Esophagus (tissue), 2 donors: ENCODE measurements around the gene CDK5R1. TPM values are rescaled to one million over a fixed set of nuclear protein-coding genes. Genes with fewer than 3 reads are reported as not detected.
"Not testable (repeated sequence)": the region's sequence is repeated elsewhere in the genome, so short reads cannot be mapped to it uniquely, and the experiment has no call there.

Experiments used
- H3K27ac ChIP-seq, 2 donors: one replicate each; pipeline ENCODE4 v1.5.1; 2013; ENCODE audit warnings: low read depth in 2 of 2, mild to moderate bottlenecking in 2 of 2, inconsistent platforms in 1 of 2, low read length in 1 of 2, moderate library complexity in 1 of 2
- H3K27me3 ChIP-seq, 2 donors: one replicate each; pipeline ENCODE4 v1.6.1; 2013; ENCODE audit warnings: low read length in 2 of 2, control low read depth in 1 of 2, mild to moderate bottlenecking in 1 of 2; ENCODE audit not compliant: insufficient read depth in 2 of 2, control insufficient read depth in 1 of 2
- H3K36me3 ChIP-seq, 2 donors: one replicate each; pipeline ENCODE4 v1.6.1; 2013; ENCODE audit warnings: low read length in 1 of 2; ENCODE audit not compliant: control insufficient read depth in 2 of 2, insufficient read depth in 2 of 2
- H3K4me1 ChIP-seq, 2 donors: one replicate each; pipeline ENCODE4 v1.6.1; 2013; ENCODE audit warnings: low read length in 1 of 2; ENCODE audit not compliant: control insufficient read depth in 2 of 2, insufficient read depth in 2 of 2
- H3K4me3 ChIP-seq, 2 donors: one replicate each; pipeline ENCODE4 v1.5.1; 2013; ENCODE audit warnings: low read length in 2 of 2, mild to moderate bottlenecking in 2 of 2, low read depth in 1 of 2, moderate library complexity in 1 of 2
- H3K9me3 ChIP-seq, 2 donors: one replicate each; pipeline ENCODE4 v1.6.1; 2013; ENCODE audit warnings: mild to moderate bottlenecking in 2 of 2, low read depth in 1 of 2, low read length in 1 of 2, moderate library complexity in 1 of 2; ENCODE audit not compliant: control insufficient read depth in 2 of 2, insufficient read depth in 1 of 2
- WGBS, 2 donors: extraction: QIAGEN DNeasy Blood & Tissue Kit; methylation state at CpG; one replicate each; pipeline ENCODE4 v1.1.7; 2013; 5-methylcytosine and 5-hydroxymethylcytosine counted together
- polyA plus RNA-seq, 2 donors: library from polyadenylated mRNA; stranded (reverse); fragments of 200-250 nt; gene quantifications; one replicate each; pipeline ENCODE4 v1.2.3, GENCODE V29; 2013
- donor health status: healthy with polysubstance abuse.
- donor health status: Bipolar disorder and iron deficiency.

The CDK5R1 gene
- polyA plus RNA-seq, 2 donors = 5.5 to 5.6 TPM

DNA sequence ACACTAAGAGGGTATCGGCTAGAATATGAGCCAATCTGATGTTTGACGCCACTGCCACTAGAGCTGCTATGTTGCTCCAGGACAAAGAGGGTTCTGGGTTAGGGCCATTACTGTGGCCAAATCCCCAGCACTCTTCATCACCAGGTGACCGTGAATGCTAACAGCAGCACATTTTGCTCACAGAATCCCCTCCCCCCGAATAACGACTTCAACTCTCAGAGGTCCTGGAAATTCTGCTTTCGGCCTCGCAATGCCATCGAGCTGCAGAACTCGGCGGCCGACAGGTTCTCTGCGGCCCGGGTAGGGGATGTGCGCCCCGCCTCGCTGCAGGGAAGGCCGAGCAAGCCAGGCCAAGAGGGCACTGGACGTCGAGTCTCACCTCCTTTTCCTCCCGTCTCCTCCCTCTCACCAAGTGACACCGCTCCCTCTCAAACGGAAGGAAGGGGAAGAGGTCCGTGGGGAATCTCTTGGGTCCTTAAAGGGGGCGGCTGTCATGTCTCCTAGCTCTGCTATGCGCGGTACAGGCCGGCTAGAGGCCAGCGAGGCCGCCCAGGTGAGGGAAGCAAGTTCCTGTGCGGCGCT is 31.9 kb downstream of the CDK5R1 start:
- 41 to 52% methylated on average over 30 to 31 of the region's 31 CpGs for WGBS, 2 donors

DNA sequence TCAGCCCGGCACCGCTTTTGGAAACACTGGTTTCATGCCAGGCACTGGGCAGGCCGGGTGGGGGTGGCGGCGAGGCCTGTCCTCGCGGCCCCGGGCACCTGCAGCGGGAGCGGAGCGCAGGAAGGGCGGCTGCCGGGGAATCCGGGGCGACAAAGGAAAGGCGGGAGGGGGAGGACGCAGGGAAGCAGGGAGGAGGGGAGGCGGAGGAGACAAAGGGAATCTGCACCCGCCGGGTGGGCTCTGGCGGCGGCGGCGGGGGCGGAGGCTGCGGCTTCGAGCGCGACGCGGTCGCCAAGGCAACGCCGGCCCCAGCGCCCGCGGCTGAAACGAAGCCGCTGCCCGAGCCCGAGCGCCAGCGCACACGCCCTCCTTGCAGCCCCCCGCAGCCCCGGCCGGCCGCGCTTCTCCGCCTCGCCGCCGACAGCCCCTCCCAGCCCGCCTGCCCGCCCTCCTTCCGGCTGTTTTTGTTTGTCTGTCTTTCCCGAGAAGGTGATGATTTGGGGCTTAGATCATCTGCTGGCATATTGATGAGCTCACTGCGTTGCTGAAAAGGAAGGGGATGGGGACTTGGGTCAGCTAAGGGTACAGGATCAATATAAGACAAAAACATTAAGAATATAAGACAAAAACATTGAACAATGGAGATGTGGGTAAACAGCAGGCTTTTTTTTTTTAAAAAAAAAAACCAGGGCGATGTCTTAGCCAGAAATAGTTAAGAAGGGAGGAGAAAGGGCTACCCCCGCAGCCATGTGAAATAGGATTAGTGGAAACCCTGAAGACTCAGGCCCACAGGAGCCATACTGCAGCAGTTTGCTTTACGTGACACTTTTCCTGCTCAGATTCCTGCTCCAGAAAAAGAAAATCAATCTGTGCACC is 32.7 kb downstream of the CDK5R1 start:
- no peaks in the 10 kb centered on the region for H3K27me3 ChIP-seq
- WGBS, 2 donors = 1 to 2% methylated on average over 36 to 61 of the region's 61 CpGs
- peak overlapping the region; percentile 37 to 74 for H3K27ac ChIP-seq

More for the DNA sequence above, 31.9 kb downstream of the CDK5R1 start:
- H3K36me3 ChIP-seq = no peaks in the 10 kb centered on the region
- peaks cover 2 to 8% of the 10 kb centered on the region in 2 donors for H3K4me1 ChIP-seq
- H3K9me3 ChIP-seq = no peaks in the 10 kb centered on the region
- peak overlapping the region in 1 of 2 donors; percentile 74 for H3K27ac ChIP-seq
- H3K27me3 ChIP-seq = no peaks in the 10 kb centered on the region
- H3K4me3 ChIP-seq = peak overlapping the region; percentile 50 to 71

DNA sequence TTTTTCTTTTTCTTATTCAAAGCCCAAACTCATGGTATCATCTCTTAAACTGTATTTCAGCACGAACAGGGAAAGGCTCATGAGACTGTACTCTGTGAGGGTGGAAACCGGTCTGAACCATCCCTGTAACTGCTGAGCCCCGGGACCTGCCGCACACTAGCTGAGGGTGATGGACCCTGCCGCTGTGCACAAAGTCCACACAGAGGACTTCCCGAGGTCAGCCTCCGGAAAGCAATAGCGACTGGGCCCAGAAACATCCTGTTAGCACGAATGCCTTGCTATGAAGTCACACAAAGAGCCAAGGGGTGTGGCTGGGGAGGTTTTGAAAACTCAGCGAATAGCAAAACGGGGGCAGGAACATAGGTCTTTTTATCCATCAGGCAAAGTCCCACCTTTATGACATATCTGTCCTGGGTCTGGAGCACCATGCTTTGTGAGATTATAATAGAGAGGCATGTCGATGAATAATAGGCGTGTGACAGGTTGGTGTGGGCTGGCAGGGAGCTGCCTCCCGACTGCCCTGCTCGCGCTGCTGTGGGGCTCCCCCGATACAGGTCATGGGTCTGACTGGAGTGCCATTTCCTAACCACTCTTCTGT is 33.4 kb downstream of the CDK5R1 start:
- no peaks in the 10 kb centered on the region for H3K36me3 ChIP-seq
- WGBS, 2 donors = 41 to 51% methylated on average over 17 of the region's 17 CpGs
- H3K27me3 ChIP-seq = no peaks in the 10 kb centered on the region
- peaks cover 2 to 8% of the 10 kb centered on the region in 2 donors for H3K4me1 ChIP-seq
- H3K9me3 ChIP-seq = no peaks in the 10 kb centered on the region
- H3K27ac ChIP-seq = peak overlapping the region in 1 of 2 donors; percentile 74
- H3K4me3 ChIP-seq = no peak overlapping the region

More for the DNA sequence above, 32.7 kb downstream of the CDK5R1 start:
- peaks cover 2 to 8% of the 10 kb centered on the region in 2 donors for H3K4me1 ChIP-seq
- no peaks in the 10 kb centered on the region for H3K36me3 ChIP-seq
- H3K9me3 ChIP-seq = no peaks in the 10 kb centered on the region
- peak overlapping the region; percentile 50 to 71 for H3K4me3 ChIP-seq

DNA sequence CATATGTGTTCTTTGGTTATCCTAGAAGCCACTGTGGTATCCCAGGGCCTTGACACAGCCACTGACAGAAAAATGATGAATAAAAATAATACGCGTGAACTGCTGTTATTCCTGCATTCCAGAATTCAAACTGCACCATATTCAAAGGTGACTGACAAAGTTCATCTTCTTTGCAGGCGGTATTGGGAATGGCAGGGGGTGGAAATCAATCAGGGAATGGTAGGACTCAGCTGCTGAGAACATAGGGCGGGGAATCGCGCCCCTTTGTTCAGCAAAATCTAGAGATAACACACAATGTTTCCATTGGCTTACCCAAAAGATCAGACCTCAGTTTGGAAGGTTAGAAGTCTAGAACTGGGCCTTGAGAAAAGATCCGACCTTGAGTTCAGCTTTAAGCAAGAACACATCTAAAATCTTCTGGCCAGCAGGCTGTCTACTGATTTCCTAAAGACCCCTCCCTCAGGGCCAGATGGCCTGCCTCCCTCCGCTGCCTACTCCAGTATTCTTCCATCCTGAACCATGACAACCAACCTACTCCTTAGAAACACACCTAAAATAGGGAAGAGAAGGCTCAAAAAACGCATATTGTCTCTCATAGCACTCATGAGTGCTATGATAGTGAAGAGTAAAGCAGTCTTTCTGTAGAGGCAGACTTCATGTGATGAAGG is 34.1 kb downstream of the CDK5R1 start:
- Histone ChIP-seq H3K36me3 (no peaks in the 10 kb centered on the region), H3K4me1 (peaks cover 2 to 8% of the 10 kb centered on the region in 2 donors), H3K27ac (peak overlapping the region in 1 of 2 donors; percentile 10), H3K27me3 (no peaks in the 10 kb centered on the region), H3K9me3 (no peaks in the 10 kb centered on the region), H3K4me3 (no peak overlapping the region)
- 97% methylated on average over 9 of the region's 9 CpGs for WGBS, 2 donors

DNA sequence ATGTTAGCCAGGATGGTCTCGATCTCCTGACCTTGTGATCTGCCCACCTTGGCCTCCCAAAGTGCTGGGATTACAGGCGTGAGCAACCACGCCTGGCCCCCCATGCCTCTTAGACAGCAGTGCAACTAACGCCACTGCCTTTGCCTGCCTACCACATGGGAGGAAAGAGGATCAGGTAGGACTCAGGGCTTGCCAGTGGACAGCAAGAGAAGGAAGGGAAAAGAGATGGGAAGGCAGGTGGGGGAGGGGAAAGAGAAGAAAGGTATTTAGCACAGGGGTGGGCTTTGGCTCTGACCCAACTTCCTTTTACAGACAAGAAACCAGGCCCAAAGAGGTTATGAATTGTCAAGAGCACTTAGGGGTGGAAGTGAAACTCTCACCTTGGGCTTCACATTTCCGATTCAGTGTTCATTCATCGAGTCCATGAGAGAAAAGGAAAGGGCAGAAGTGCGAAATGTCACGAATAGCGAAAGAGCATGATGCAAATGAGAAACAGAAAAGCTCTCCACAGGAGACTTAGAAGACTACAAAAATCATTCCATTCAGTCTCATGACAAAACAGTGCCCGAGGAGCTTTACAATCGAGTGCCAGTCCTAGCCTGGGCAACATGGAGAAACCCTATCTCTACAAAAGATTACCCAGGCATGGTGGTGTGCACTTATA is 36.4 kb downstream of the CDK5R1 start:
- 84 to 89% methylated on average over 11 of the region's 11 CpGs for WGBS, 2 donors
- H3K36me3 ChIP-seq = peaks cover 0 to under 1% of the 10 kb centered on the region in 2 donors
- H3K4me1 ChIP-seq = peaks cover 2 to 8% of the 10 kb centered on the region in 2 donors
- H3K27me3 ChIP-seq = no peaks in the 10 kb centered on the region
- H3K27ac ChIP-seq = no peak overlapping the region
- H3K4me3 ChIP-seq = no peak overlapping the region
- H3K9me3 ChIP-seq = no peaks in the 10 kb centered on the region

DNA sequence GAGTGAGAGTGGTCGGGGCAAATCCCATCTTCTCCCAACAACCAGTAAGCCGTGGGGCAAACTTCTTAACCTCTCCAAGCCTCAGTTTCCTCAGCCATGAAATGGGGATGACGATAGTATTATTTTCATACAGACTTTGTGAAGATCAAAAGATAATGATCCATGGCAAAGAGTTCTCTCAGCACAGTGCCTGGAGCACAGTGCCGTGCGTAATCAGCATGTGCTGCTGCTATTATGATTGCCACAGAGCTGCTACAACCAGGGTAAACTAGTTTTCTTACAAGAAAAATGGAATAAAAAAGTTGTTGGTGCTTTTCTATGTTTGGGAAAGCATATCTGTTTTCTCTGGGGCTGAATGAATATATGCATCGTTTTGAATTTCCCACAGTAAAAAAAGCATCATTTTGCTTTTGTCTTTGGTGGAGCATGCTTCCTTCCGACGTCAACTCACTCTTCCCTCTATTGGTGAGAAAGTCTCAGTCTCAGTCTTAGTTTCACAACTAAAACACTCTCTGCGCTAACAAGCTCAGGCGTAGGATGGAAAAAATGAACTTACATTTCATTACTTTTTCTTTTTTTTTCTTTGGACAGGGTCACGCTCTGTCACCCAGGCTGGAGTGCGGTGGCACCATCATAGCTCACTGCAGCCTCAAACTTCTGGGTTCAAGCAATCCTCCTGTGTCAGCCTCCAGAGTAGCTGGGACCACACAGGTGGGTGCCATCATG is 37.2 kb downstream of the CDK5R1 start:
- no peak overlapping the region for H3K27ac ChIP-seq
- no peaks in the 10 kb centered on the region for H3K9me3 ChIP-seq
- H3K36me3 ChIP-seq = peaks cover 0 to 7% of the 10 kb centered on the region in 2 donors
- H3K27me3 ChIP-seq = no peaks in the 10 kb centered on the region
- peaks cover 0 to 3% of the 10 kb centered on the region in 2 donors for H3K4me1 ChIP-seq
- no peak overlapping the region for H3K4me3 ChIP-seq
- 79 to 82% methylated on average over 12 of the region's 12 CpGs for WGBS, 2 donors

DNA sequence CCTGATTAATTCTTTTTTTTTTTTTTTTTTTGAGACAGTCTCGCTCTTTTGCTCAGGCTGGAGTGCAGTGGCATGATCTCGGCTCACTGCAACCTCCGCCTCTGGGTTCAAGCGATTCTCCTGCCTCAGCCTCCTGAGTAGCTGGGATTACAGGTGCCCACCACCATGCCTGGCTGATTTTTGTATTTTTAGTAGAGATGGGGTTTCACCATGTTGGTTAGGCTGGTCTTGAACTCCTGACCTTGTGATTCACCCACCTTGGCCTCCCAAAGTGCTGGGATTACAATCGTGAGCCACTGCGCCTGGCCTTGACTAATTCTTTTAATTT is 37.7 kb downstream of the CDK5R1 start:
- not testable (repeated sequence) for H3K27me3 ChIP-seq, H3K9me3 ChIP-seq, H3K36me3 ChIP-seq, H3K4me3 ChIP-seq, H3K27ac ChIP-seq, H3K4me1 ChIP-seq
- 92 to 95% methylated on average over 6 of the region's 6 CpGs for WGBS, 2 donors

DNA sequence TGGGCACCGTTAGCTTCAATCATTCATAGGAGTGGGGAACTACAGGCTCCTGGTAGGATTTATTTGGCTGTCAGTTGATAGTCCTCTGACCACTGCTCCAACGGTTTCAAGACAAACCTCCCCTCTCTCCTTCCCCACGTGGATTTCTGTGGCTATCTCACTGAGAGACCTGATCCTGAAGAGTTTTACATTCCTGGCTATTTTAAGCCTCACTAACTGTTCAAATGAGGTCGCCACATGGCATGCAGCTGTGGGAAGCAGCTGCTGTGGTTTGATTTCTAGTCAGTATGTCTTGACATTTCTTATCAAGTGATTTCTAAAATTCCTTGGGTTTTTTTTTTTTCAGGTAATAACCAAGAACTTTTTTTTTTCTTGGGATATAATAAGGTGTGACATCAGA is 38.3 kb downstream of the CDK5R1 start:
- peaks cover 0 to 3% of the 10 kb centered on the region in 2 donors for H3K4me1 ChIP-seq
- no peak overlapping the region for H3K4me3 ChIP-seq
- no peaks in the 10 kb centered on the region for H3K27me3 ChIP-seq
- no peak overlapping the region for H3K27ac ChIP-seq
- 53 to 58% methylated on average over 4 of the region's 4 CpGs for whole genome bisulfite sequencing, 2 donors
- H3K9me3 ChIP-seq = no peaks in the 10 kb centered on the region
- peaks cover 0 to 7% of the 10 kb centered on the region in 2 donors for H3K36me3 ChIP-seq
